ENCODE results near the gene GRID2IP.
A peak's percentile ranks its signal among the peaks of the same experiment; 100 is the strongest.

DNA sequence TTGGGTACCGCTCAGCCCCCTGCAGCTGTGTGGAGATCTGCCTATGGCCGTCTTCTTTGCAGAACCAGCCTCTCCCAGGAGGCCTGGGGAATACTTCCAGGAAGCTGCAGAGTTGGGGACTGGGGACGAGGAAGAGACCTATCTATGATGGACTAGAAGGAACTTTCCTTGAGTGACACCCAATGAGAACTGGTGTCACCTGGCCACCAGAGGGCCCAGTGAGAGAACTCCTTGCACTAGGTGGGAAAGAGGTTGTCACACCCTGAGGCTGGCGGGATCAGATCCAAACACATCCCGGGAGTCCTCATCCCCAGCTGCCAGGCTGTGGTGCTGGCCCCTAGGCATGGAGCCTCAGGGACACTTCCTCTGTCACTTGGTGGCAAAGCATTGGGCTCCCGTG is 4.9 kb upstream of the GRID2IP start:
- no peak for TF ChIP-seq MAFK (IDR thresholded peaks at IDR 0.05; ENCODE audit: low read depth, low read length)
- no peak for TF ChIP-seq POLR2A (IDR thresholded peaks at IDR 0.05; ENCODE audit: control extremely low read depth in 1 of 2, low read depth in 2 of 2, low read length in 2 of 2)
- TF ChIP-seq, protein P1, sequence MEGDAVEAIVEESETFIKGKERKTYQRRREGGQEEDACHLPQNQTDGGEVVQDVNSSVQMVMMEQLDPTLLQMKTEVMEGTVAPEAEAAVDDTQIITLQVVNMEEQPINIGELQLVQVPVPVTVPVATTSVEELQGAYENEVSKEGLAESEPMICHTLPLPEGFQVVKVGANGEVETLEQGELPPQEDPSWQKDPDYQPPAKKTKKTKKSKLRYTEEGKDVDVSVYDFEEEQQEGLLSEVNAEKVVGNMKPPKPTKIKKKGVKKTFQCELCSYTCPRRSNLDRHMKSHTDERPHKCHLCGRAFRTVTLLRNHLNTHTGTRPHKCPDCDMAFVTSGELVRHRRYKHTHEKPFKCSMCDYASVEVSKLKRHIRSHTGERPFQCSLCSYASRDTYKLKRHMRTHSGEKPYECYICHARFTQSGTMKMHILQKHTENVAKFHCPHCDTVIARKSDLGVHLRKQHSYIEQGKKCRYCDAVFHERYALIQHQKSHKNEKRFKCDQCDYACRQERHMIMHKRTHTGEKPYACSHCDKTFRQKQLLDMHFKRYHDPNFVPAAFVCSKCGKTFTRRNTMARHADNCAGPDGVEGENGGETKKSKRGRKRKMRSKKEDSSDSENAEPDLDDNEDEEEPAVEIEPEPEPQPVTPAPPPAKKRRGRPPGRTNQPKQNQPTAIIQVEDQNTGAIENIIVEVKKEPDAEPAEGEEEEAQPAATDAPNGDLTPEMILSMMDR (IDR thresholded peaks at IDR 0.05; ENCODE audit: control extremely low read depth in 1 of 3, insufficient read depth in 1 of 3, low read depth in 1 of 3, low read length in 3 of 3): peak; percentile 55 to 67 (median 63)
- no peak for TF ChIP-seq ZNF274 (IDR thresholded peaks at IDR 0.05; ENCODE audit: borderline replicate concordance, extremely low read depth, low read length)
- TF ChIP-seq CREB1 (IDR thresholded peaks at IDR 0.05): no peak
- no peak for TF ChIP-seq BACH1 (IDR thresholded peaks at IDR 0.05; ENCODE audit: low read length)
- peak; percentile 31 to 39; a peak in 3 of 4 replicates for TF ChIP-seq RAD21 (IDR thresholded peaks at IDR 0.05 in 1 of 2, conservative IDR thresholded peaks at IDR 0.05 in 1 of 2; ENCODE audit: low read depth in 2 of 2, low read length in 2 of 2)
- no peak for TF ChIP-seq POLR2AphosphoS5 (IDR thresholded peaks at IDR 0.05; ENCODE audit: low read depth, low read length)
- no peak for TF ChIP-seq NRF1 (IDR thresholded peaks at IDR 0.05; ENCODE audit: low read depth, low read length)
